ENCODE measurements around the gene ESRRG. TPM values are rescaled to one million over a fixed set of nuclear protein-coding genes. Genes with fewer than 3 reads are reported as not detected.

Gene ESRRG
- total RNA-seq, 1 donor from 2014 or later: 3.8 TPM

DNA sequence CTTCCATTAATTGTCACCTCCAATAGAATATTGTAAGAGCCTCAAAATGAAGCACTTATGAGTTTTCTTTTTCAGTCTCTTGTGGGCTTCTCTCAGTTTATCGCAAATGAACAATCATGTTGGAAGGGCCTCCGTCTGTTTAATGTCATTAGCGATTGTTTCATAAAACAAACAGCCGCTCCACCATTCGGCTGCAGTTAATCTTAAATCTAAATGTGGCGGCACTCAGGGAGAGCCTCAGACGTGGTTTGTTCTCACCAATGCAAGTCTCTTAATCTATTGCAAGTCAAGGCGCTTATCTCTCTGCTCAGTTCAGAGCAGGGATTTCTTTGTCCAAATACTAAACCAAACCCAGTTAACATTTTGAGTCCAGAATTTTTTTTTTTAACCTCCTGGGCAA is 34.9 kb upstream of the ESRRG start:
- H3K9me3 Mint-ChIP-seq (ENCODE audit: unreplicated experiment): no peaks in the 10 kb centered on the region
- H3K27ac Mint-ChIP-seq (ENCODE audit: unreplicated experiment): no peak overlapping the region
- TF ChIP-seq, protein P1, sequence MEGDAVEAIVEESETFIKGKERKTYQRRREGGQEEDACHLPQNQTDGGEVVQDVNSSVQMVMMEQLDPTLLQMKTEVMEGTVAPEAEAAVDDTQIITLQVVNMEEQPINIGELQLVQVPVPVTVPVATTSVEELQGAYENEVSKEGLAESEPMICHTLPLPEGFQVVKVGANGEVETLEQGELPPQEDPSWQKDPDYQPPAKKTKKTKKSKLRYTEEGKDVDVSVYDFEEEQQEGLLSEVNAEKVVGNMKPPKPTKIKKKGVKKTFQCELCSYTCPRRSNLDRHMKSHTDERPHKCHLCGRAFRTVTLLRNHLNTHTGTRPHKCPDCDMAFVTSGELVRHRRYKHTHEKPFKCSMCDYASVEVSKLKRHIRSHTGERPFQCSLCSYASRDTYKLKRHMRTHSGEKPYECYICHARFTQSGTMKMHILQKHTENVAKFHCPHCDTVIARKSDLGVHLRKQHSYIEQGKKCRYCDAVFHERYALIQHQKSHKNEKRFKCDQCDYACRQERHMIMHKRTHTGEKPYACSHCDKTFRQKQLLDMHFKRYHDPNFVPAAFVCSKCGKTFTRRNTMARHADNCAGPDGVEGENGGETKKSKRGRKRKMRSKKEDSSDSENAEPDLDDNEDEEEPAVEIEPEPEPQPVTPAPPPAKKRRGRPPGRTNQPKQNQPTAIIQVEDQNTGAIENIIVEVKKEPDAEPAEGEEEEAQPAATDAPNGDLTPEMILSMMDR (IDR thresholded peaks at IDR 0.05; ENCODE audit: unreplicated experiment): no peak
- no peak for DNase-seq (ENCODE audit: low spot score)
- H3K27me3 Mint-ChIP-seq (ENCODE audit: unreplicated experiment): no peaks in the 10 kb centered on the region
- H3K4me1 Mint-ChIP-seq (ENCODE audit: unreplicated experiment): no peaks in the 10 kb centered on the region
- H3K36me3 Mint-ChIP-seq (ENCODE audit: low read depth, unreplicated experiment): no peaks in the 10 kb centered on the region
- no peak overlapping the region for H3K4me3 Mint-ChIP-seq (ENCODE audit: unreplicated experiment)

DNA sequence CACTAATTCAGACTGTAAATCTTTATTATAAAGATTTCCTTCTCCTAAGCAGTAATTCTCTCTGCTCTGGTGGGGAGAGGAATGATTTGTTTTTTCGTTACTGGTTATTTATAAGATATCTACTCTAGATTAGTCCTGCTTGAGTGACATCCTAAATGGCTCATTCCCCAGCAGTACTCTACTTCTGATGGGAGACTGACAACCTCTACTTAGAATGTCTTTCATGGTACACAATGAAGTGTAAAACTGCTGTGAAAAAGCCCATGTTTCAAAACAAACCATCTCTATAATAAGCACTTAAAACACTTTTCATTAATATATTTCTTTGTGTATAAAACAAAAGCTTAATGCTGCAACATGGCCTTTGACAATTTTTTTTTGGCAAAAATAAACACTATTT is 33.9 kb upstream of the ESRRG start:
- H3K4me3 Mint-ChIP-seq (ENCODE audit: unreplicated experiment): no peak overlapping the region
- H3K27ac Mint-ChIP-seq (ENCODE audit: unreplicated experiment): no peak overlapping the region
- TF ChIP-seq, protein P1 (IDR thresholded peaks at IDR 0.05; ENCODE audit: unreplicated experiment): no peak
- H3K4me1 Mint-ChIP-seq (ENCODE audit: unreplicated experiment): no peaks in the 10 kb centered on the region
- DNase-seq (ENCODE audit: low spot score): no peak
- no peaks in the 10 kb centered on the region for H3K9me3 Mint-ChIP-seq (ENCODE audit: unreplicated experiment)
- H3K36me3 Mint-ChIP-seq (ENCODE audit: low read depth, unreplicated experiment): no peaks in the 10 kb centered on the region
- no peaks in the 10 kb centered on the region for H3K27me3 Mint-ChIP-seq (ENCODE audit: unreplicated experiment)

DNA sequence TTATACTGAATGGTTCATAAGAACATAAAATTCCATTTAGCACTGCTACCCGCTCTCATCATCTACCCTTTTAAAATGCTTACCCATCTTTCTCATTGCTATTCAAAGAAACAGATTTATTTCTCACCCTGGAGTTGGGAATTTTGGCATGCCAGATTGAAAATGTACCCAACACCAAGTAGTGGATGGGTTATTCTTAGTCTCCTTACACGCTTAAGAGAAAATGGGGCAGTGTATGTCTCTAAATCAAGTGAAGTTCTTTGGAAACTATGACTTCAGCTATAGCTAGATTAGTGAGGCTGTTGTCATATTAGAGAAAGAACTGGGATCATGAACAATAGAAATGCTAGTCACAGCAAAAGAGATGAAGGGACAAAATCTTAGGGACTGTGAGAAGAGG is 27.7 kb upstream of the ESRRG start:
- no peaks in the 10 kb centered on the region for H3K27me3 Mint-ChIP-seq (ENCODE audit: unreplicated experiment)
- no peaks in the 10 kb centered on the region for H3K36me3 Mint-ChIP-seq (ENCODE audit: low read depth, unreplicated experiment)
- no peaks in the 10 kb centered on the region for H3K4me1 Mint-ChIP-seq (ENCODE audit: unreplicated experiment)
- no peak overlapping the region for H3K4me3 Mint-ChIP-seq (ENCODE audit: unreplicated experiment)
- DNase-seq (ENCODE audit: low spot score): no peak
- TF ChIP-seq, protein P1 (IDR thresholded peaks at IDR 0.05; ENCODE audit: unreplicated experiment): no peak
- no peak overlapping the region for H3K27ac Mint-ChIP-seq (ENCODE audit: unreplicated experiment)
- H3K9me3 Mint-ChIP-seq (ENCODE audit: unreplicated experiment): no peaks in the 10 kb centered on the region

DNA sequence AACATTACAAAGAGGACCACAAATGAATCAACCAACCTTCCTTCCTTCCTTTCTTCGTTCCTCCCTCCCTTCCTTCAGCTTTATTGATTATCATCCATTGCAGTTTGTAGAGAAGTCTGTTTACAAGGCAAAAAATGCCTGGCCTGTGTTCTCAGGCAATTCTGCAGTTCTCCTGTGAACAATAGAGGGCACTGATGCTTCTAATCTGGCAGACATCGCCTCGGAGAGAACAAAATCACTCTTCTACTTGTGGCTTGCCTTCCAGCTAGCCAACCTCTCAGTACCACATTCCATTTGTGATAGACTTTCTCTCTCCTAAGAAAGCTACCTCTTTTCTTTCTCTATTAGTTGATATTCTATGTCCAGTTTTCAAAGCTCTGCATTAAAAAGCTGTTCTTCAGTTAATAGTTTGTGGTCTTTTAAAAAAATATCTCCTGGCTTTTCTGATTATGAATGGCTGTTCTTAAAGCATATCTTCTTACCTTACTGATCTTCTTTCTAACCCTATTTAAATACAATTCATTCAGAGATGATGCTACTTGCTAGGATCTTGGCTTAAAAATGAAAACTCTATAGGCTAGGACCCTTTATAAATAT is 26.9 kb upstream of the ESRRG start:
- no peaks in the 10 kb centered on the region for H3K9me3 Mint-ChIP-seq (ENCODE audit: unreplicated experiment)
- peak; percentile 45 for DNase-seq (ENCODE audit: low spot score)
- H3K36me3 Mint-ChIP-seq (ENCODE audit: low read depth, unreplicated experiment): no peaks in the 10 kb centered on the region
- no peak overlapping the region for H3K27ac Mint-ChIP-seq (ENCODE audit: unreplicated experiment)
- H3K4me3 Mint-ChIP-seq (ENCODE audit: unreplicated experiment): no peak overlapping the region
- H3K4me1 Mint-ChIP-seq (ENCODE audit: unreplicated experiment): no peaks in the 10 kb centered on the region
- H3K27me3 Mint-ChIP-seq (ENCODE audit: unreplicated experiment): no peaks in the 10 kb centered on the region
- TF ChIP-seq, protein P1 (IDR thresholded peaks at IDR 0.05; ENCODE audit: unreplicated experiment): peak; percentile 31

DNA sequence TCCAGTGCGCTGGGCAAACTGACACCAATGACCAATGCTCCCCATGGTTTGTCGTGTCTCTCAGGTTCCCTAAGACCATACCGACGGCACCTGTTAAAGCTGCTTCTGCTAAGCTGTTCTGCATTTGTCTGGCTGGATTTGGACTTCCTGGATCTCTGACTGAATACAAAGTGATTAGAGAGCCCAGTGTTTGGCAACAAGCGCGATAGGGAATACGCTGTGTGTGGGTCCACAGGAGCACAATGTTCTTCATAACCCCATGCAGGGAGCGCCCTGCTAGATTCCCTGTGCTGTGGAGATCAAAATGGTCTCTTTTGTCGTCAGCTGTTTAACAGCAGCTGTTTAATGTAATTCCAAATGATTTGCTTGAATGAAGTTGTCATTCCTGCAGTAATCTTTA is 26.0 kb upstream of the ESRRG start:
- Mint-ChIP-seq H3K27ac (ENCODE audit: unreplicated experiment) (no peak overlapping the region), H3K27me3 (ENCODE audit: unreplicated experiment) (no peaks in the 10 kb centered on the region)

More for the DNA sequence above, 26.0 kb upstream of the ESRRG start:
- no peaks in the 10 kb centered on the region for H3K9me3 Mint-ChIP-seq (ENCODE audit: unreplicated experiment)
- DNase-seq (ENCODE audit: low spot score): no peak
- TF ChIP-seq, protein P1 (IDR thresholded peaks at IDR 0.05; ENCODE audit: unreplicated experiment): no peak
- no peaks in the 10 kb centered on the region for H3K36me3 Mint-ChIP-seq (ENCODE audit: low read depth, unreplicated experiment)
- no peaks in the 10 kb centered on the region for H3K4me1 Mint-ChIP-seq (ENCODE audit: unreplicated experiment)
- H3K4me3 Mint-ChIP-seq (ENCODE audit: unreplicated experiment): no peak overlapping the region

All from endothelial cell (in vitro differentiated cells).